ENCODE data around the gene KPNA4.
"Not testable (repeated sequence)": the region's sequence is repeated elsewhere in the genome, so short reads cannot be mapped to it uniquely, and the experiment has no call there.

The KPNA4 gene

DNA sequence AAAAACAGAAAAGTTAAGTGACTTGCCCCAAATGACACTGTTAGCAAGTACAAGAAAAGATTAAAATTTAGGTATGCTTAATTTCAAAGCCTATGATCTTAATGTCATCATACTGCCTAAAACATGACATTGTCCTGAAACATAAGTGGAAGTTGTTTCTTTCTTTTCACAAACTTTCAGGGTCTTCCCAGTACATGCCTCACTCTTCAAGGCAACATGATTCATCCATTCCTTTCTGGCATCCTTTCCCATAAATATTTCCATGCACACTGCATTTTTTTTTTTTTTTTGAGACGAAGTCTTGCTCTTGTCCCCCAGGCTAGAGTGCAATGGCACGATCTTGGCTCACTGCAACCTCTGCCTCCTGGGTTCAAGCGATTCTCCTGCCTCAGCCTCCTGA lies 42.5 kb upstream of the KPNA4 start:
- CTCF ChIA-PET, result no interaction called here

DNA sequence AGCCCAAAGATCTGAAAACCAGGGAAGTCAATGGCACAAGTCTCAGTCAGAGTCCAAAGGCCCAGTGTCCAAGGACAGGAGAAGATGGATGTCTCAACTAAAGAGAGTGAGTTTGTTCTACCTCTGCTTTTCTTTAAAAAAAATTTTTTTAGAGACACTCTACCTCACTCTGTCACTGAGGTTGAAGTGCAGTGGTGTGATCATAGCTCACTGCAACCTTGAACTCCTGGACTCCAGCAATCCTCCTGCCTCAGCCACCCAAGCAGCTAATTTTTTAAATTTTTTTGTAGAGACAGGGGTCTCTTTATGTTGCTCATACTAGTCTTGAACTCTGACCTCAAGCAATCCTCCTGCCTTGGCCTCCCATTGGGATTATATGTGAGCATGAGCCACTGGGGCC lies 39.9 kb upstream of the KPNA4 start:
- TF ChIP-seq FOXA1 (IDR thresholded peaks at IDR 0.05) (no peak), SP1 (IDR thresholded peaks at IDR 0.05) (no peak), FOXM1 (IDR thresholded peaks at IDR 0.05; ENCODE audit: borderline replicate concordance) (no peak), L3MBTL2 (conservative IDR thresholded peaks at IDR 0.05) (no peak), NFRKB (IDR thresholded peaks at IDR 0.05) (no peak), ARNT (IDR thresholded peaks at IDR 0.05) (no peak), CTBP1 (IDR thresholded peaks at IDR 0.05; ENCODE audit: borderline replicate concordance) (no peak), FOXK2 (IDR thresholded peaks at IDR 0.05) (no peak), BHLHE40 (IDR thresholded peaks at IDR 0.05; ENCODE audit: borderline replicate concordance) (no peak), LEF1 (IDR thresholded peaks at IDR 0.05; ENCODE audit: borderline replicate concordance) (no peak), TARDBP (IDR thresholded peaks at IDR 0.05) (no peak), HDGF (IDR thresholded peaks at IDR 0.05; ENCODE audit: borderline replicate concordance) (no peak), ZNF384 (IDR thresholded peaks at IDR 0.05) (no peak), SUZ12 (IDR thresholded peaks at IDR 0.05) (no peak), ELF4 (IDR thresholded peaks at IDR 0.05) (no peak)
- TF ChIP-seq, protein P1, sequence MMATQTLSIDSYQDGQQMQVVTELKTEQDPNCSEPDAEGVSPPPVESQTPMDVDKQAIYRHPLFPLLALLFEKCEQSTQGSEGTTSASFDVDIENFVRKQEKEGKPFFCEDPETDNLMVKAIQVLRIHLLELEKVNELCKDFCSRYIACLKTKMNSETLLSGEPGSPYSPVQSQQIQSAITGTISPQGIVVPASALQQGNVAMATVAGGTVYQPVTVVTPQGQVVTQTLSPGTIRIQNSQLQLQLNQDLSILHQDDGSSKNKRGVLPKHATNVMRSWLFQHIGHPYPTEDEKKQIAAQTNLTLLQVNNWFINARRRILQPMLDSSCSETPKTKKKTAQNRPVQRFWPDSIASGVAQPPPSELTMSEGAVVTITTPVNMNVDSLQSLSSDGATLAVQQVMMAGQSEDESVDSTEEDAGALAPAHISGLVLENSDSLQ (IDR thresholded peaks at IDR 0.05), result no peak
- no peak for DNase-seq (ENCODE audit: extremely low spot score)
- CTCF ChIA-PET, result no interaction called here
- POLR2A ChIA-PET, result no interaction called here

More for the DNA sequence above, 42.5 kb upstream of the KPNA4 start:
- DNase-seq (ENCODE audit: extremely low spot score), result no peak
- TF ChIP-seq ELF4 (IDR thresholded peaks at IDR 0.05) (no peak), HDGF (IDR thresholded peaks at IDR 0.05; ENCODE audit: borderline replicate concordance) (no peak), BHLHE40 (IDR thresholded peaks at IDR 0.05; ENCODE audit: borderline replicate concordance) (no peak), CTBP1 (IDR thresholded peaks at IDR 0.05; ENCODE audit: borderline replicate concordance) (no peak), FOXK2 (IDR thresholded peaks at IDR 0.05) (no peak), SP1 (IDR thresholded peaks at IDR 0.05) (no peak), ZNF384 (IDR thresholded peaks at IDR 0.05) (no peak), LEF1 (IDR thresholded peaks at IDR 0.05; ENCODE audit: borderline replicate concordance) (no peak), SUZ12 (IDR thresholded peaks at IDR 0.05) (no peak), FOXM1 (IDR thresholded peaks at IDR 0.05; ENCODE audit: borderline replicate concordance) (no peak), FOXA1 (IDR thresholded peaks at IDR 0.05) (no peak), ARNT (IDR thresholded peaks at IDR 0.05) (no peak)
- TF ChIP-seq, protein P1 (IDR thresholded peaks at IDR 0.05), result no peak
- POLR2A ChIA-PET, result no interaction called here

DNA sequence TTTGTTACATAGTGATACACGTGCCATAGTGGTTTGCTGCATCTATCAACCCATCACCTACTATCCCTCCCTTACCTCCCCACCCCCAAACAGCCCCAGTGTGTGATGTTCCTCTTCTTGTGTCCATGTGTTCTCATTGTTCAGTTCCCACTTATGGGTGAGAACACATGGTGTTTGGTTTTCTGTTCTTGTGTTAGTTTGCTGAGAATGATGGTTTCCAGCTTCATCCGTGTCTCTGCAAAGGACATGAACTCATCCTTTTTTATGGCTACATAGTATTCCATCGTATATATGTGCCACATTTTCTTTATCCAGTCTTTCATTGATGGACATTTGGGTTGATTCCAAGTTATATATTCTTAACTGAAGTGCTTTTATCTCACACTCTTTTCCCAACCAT lies 38.5 kb upstream of the KPNA4 start:
- CTCF ChIA-PET; POLR2A ChIA-PET; DNase-seq (ENCODE audit: extremely low spot score): not testable (repeated sequence)

DNA sequence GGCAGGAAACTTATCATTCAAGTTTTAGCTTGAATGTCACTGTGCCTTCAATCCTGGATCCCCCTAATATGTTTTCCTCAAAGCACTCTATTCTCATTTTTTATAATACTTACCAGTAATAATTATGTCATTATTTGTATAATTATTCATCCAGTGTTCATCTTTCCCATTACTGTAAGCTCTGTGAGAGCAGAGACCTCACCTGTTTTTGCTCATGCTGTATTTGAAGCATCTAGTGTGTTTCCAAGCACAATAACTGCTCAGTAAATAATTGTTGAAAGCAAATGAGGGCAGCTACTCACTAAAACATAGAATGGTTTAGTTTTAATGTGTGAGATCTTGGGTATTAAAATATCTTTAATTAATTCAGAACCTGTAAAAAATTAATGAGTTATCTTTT lies 36.9 kb upstream of the KPNA4 start:
- POLR2A ChIA-PET, result no interaction called here

DNA sequence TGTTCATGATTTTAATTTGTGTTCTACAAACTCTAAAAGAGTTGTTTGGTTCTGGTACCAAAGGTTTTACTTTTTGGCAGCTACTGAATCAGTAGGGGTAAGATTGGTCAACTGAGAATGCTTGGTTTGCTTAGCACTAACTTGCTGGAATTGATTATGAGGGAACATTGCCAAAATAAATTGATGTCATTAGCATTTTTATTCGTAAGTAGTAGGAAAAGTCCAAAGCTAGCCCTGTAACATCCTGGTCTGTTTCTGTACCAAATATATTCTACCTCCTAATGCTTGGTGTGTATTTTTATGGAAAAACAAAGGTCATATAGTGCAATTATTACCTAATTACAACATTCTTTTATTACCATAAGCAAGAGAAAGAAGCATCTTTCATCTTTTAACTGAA lies 35.9 kb upstream of the KPNA4 start:
- TF ChIP-seq ZNF384 (IDR thresholded peaks at IDR 0.05) (no peak), BHLHE40 (IDR thresholded peaks at IDR 0.05; ENCODE audit: borderline replicate concordance) (no peak), FOXA1 (IDR thresholded peaks at IDR 0.05) (no peak), FOXK2 (IDR thresholded peaks at IDR 0.05) (no peak), CTBP1 (IDR thresholded peaks at IDR 0.05; ENCODE audit: borderline replicate concordance) (no peak), NFRKB (IDR thresholded peaks at IDR 0.05) (no peak), TARDBP (IDR thresholded peaks at IDR 0.05) (no peak), SUZ12 (IDR thresholded peaks at IDR 0.05) (no peak), SP1 (IDR thresholded peaks at IDR 0.05) (no peak), L3MBTL2 (conservative IDR thresholded peaks at IDR 0.05) (no peak)
- TF ChIP-seq, protein P1 (IDR thresholded peaks at IDR 0.05), result no peak
- ChIA-PET CTCF (no interaction called here), POLR2A (no interaction called here)
- no peak for DNase-seq (ENCODE audit: extremely low spot score)

More for the DNA sequence above, 36.9 kb upstream of the KPNA4 start:
- no peak for DNase-seq (ENCODE audit: extremely low spot score)
- CTCF ChIA-PET, result no interaction called here
- TF ChIP-seq LEF1 (IDR thresholded peaks at IDR 0.05; ENCODE audit: borderline replicate concordance), result no peak
- TF ChIP-seq SUZ12 (IDR thresholded peaks at IDR 0.05), result no peak
- TF ChIP-seq HDGF (IDR thresholded peaks at IDR 0.05; ENCODE audit: borderline replicate concordance), result no peak
- no peak for TF ChIP-seq TARDBP (IDR thresholded peaks at IDR 0.05)
- TF ChIP-seq BHLHE40 (IDR thresholded peaks at IDR 0.05; ENCODE audit: borderline replicate concordance), result no peak
- TF ChIP-seq L3MBTL2 (conservative IDR thresholded peaks at IDR 0.05), result no peak
- no peak for TF ChIP-seq ELF4 (IDR thresholded peaks at IDR 0.05)
- no peak for TF ChIP-seq ARNT (IDR thresholded peaks at IDR 0.05)
- TF ChIP-seq ZNF384 (IDR thresholded peaks at IDR 0.05), result no peak

DNA sequence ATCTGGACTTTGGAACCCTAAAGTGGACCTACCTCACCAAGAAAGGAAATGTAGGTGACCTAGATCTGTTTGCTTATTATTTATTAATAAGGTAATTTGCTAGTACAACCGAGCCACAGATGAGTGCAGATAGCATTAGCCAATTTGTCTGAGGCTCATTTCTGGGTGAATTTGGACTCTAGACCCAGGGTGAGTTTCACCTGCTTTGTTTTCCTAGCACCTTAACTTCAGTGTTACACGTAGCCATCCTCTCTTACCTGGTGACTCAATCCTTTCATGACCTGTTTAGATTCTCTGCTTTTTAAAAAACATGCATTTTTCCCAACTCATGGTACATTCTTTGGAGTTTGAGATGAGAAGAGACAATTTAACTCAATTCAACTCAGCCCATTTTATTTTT lies 33.5 kb upstream of the KPNA4 start:
- ChIA-PET CTCF (no interaction called here), POLR2A (no interaction called here)
- TF ChIP-seq L3MBTL2 (conservative IDR thresholded peaks at IDR 0.05) (no peak), FOXA1 (IDR thresholded peaks at IDR 0.05) (no peak), CTBP1 (IDR thresholded peaks at IDR 0.05; ENCODE audit: borderline replicate concordance) (no peak), BHLHE40 (IDR thresholded peaks at IDR 0.05; ENCODE audit: borderline replicate concordance) (no peak), LEF1 (IDR thresholded peaks at IDR 0.05; ENCODE audit: borderline replicate concordance) (no peak), SP1 (IDR thresholded peaks at IDR 0.05) (no peak), FOXM1 (IDR thresholded peaks at IDR 0.05; ENCODE audit: borderline replicate concordance) (no peak), ZNF384 (IDR thresholded peaks at IDR 0.05) (no peak), NFRKB (IDR thresholded peaks at IDR 0.05) (no peak), SUZ12 (IDR thresholded peaks at IDR 0.05) (no peak), HDGF (IDR thresholded peaks at IDR 0.05; ENCODE audit: borderline replicate concordance) (no peak), TARDBP (IDR thresholded peaks at IDR 0.05) (no peak)
- TF ChIP-seq, protein P1 (IDR thresholded peaks at IDR 0.05), result no peak
- no peak for DNase-seq (ENCODE audit: extremely low spot score)
